HepG2 (cell line): Measurements from ENCODE around the gene ANKRD11. TPM values are rescaled to one million over a fixed set of nuclear protein-coding genes. Genes with fewer than 3 reads are reported as not detected.

Experiments
- ATF5 ChIP-seq: sonication (generic); formaldehyde crosslinking; IDR thresholded peaks from 2 replicates; pipeline ENCODE4 v1.4.0; 2020; ENCODE audit warnings: mild to moderate bottlenecking, low read depth, missing genetic modification reagents
- ELK4 ChIP-seq: sonication (generic); formaldehyde crosslinking; IDR thresholded peaks from 2 replicates; pipeline ENCODE4 v1.9.0; 2021; ENCODE audit warnings: missing genetic modification reagents, borderline replicate concordance
- HDAC6 ChIP-seq: fragments of 200-600 bp; sonication (generic); IDR thresholded peaks from 2 replicates; pipeline ENCODE4 v1.7.0; 2017; ENCODE audit warnings: mild to moderate bottlenecking, antibody characterized with exemption, low read length, low read depth
- ISX ChIP-seq: sonication (generic); formaldehyde crosslinking; conservative IDR thresholded peaks from 2 replicates; pipeline ENCODE4 v1.5.0; 2020; ENCODE audit warnings: missing genetic modification reagents
- KDM5B ChIP-seq: sonication (generic); formaldehyde crosslinking; IDR thresholded peaks from 2 replicates; pipeline ENCODE4 v1.4.0; 2020; ENCODE audit warnings: missing genetic modification reagents, mild to moderate bottlenecking, borderline replicate concordance
- MEIS1 ChIP-seq: sonication (generic); formaldehyde crosslinking; IDR thresholded peaks from 2 replicates; pipeline ENCODE4 v1.9.0; 2021; ENCODE audit warnings: mild to moderate bottlenecking, missing genetic modification reagents, moderate library complexity, borderline replicate concordance
- NFIC ChIP-seq: IDR thresholded peaks from 2 replicates; pipeline ENCODE4 v1.6.1; 2012; ENCODE audit warnings: mild to moderate bottlenecking, low read length, inconsistent platforms
- SATB2 ChIP-seq: sonication (generic); formaldehyde crosslinking; IDR thresholded peaks from 2 replicates; pipeline ENCODE4 v1.5.0; 2020; ENCODE audit warnings: missing genetic modification reagents
- SIX4 ChIP-seq: sonication (generic); formaldehyde crosslinking; IDR thresholded peaks from 2 replicates; pipeline ENCODE4 v1.4.0; 2020; ENCODE audit warnings: missing genetic modification reagents
- SOX6 ChIP-seq, 2 experiments: fragments of 450-650 bp in 1 of 2; sonication (generic) in 1 of 2; formaldehyde crosslinking in 1 of 2; IDR thresholded peaks; 2 replicates each; pipeline versions ENCODE4 v1.4.0 to v1.6.1; 2017 to 2020; ENCODE audit warnings: antibody characterized with exemption in 1 of 2, mild to moderate bottlenecking in 1 of 2, missing genetic modification reagents in 1 of 2
- TAF15 ChIP-seq: fragments of 200-400 bp; formaldehyde crosslinking; IDR thresholded peaks from one replicate; pipeline ENCODE4 v1.6.1; 2018; ENCODE audit warnings: mild to moderate bottlenecking, low read depth, low read length; ENCODE audit not compliant: poor library complexity, severe bottlenecking
- TRAFD1 ChIP-seq: sonication (generic); formaldehyde crosslinking; IDR thresholded peaks from 2 replicates; pipeline ENCODE4 v1.5.1; 2020; ENCODE audit warnings: missing genetic modification reagents, mild to moderate bottlenecking, borderline replicate concordance
- ZC3H4 ChIP-seq: sonication (generic); formaldehyde crosslinking; IDR thresholded peaks from 2 replicates; pipeline ENCODE4 v1.4.0; 2020; ENCODE audit warnings: missing genetic modification reagents, borderline replicate concordance
- ZFP36L1 ChIP-seq: sonication (generic); formaldehyde crosslinking; IDR thresholded peaks from 2 replicates; pipeline ENCODE4 v1.8.0; 2022; ENCODE audit warnings: mild to moderate bottlenecking, missing genetic modification reagents, moderate library complexity
- ZIK1 ChIP-seq: sonication (generic); formaldehyde crosslinking; IDR thresholded peaks from 2 replicates; pipeline ENCODE4 v1.5.0; 2020; ENCODE audit warnings: mild to moderate bottlenecking, low read depth, missing genetic modification reagents, borderline replicate concordance
- ZNF124 ChIP-seq: sonication (generic); formaldehyde crosslinking; IDR thresholded peaks from 2 replicates; pipeline ENCODE4 v1.4.0; 2020; ENCODE audit warnings: missing genetic modification reagents
- ZNF143 ChIP-seq: sonication (generic); formaldehyde crosslinking; IDR thresholded peaks from 2 replicates; pipeline ENCODE4 v1.4.0; 2020; ENCODE audit warnings: missing genetic modification reagents
- ZNF225 ChIP-seq: sonication (generic); formaldehyde crosslinking; IDR thresholded peaks from 2 replicates; pipeline ENCODE4 v1.4.0; 2020; ENCODE audit warnings: mild to moderate bottlenecking, missing genetic modification reagents
- ZNF251 ChIP-seq: sonication (generic); formaldehyde crosslinking; IDR thresholded peaks from 2 replicates; pipeline ENCODE4 v1.9.0; 2021; ENCODE audit warnings: mild to moderate bottlenecking, missing genetic modification reagents
- ZNF557 ChIP-seq: sonication (generic); formaldehyde crosslinking; IDR thresholded peaks from 2 replicates; pipeline ENCODE4 v1.4.0; 2020; ENCODE audit warnings: missing genetic modification reagents
- ZNF629 ChIP-seq: sonication (generic); formaldehyde crosslinking; conservative IDR thresholded peaks from 2 replicates; pipeline ENCODE4 v1.5.0; 2020; ENCODE audit warnings: missing genetic modification reagents
- ZNF670 ChIP-seq: sonication (generic); formaldehyde crosslinking; IDR thresholded peaks from 2 replicates; pipeline ENCODE4 v1.8.0; 2022; ENCODE audit warnings: mild to moderate bottlenecking, missing genetic modification reagents, borderline replicate concordance
- ZNF704 ChIP-seq: sonication (generic); formaldehyde crosslinking; IDR thresholded peaks from 2 replicates; pipeline ENCODE4 v1.8.1; 2023; ENCODE audit warnings: mild to moderate bottlenecking, inconsistent platforms, moderate library complexity, missing genetic modification reagents, borderline replicate concordance
- ZNF784 ChIP-seq: sonication (generic); formaldehyde crosslinking; IDR thresholded peaks from 2 replicates; pipeline ENCODE4 v1.5.1; 2020; ENCODE audit warnings: missing genetic modification reagents, mild to moderate bottlenecking, borderline replicate concordance
- ZNF816 ChIP-seq: sonication (generic); formaldehyde crosslinking; IDR thresholded peaks from 2 replicates; pipeline ENCODE4 v1.8.0; 2022; ENCODE audit warnings: missing genetic modification reagents, mild to moderate bottlenecking, borderline replicate concordance
- polyA plus RNA-seq, 8 experiments: library from polyadenylated mRNA; depleted of rRNA in 3 of 8; stranded (reverse) in 7 of 8; unstranded in 1 of 8; fragments of >200 nt; fragmentation: Illumina TruSeq in 4 of 8; extraction: Trizol in 4 of 8; gene quantifications; 2 replicates each; pipeline versions ENCODE4 v1.2.1 to v1.2.3, GENCODE V29; 2011 to 2016; ENCODE audit warnings: low read depth in 4 of 8, missing spikeins in 1 of 8, mixed read lengths in 1 of 8; ENCODE audit not compliant: insufficient read depth in 1 of 8
- total RNA-seq, 5 experiments: library from RNA; depleted of rRNA; stranded (reverse); fragments of >200 nt; fragmentation: Illumina TruSeq; extraction: Trizol; gene quantifications; 2 replicates each; pipeline ENCODE4 v1.2.3, GENCODE V29; 2016; ENCODE audit warnings: low read depth in 1 of 5

ANKRD11 gene
- total and polyA plus RNA-seq, 2 of the 13 experiments (the other 11 are each of a cell fraction or from before 2014, with no cell fraction given): 21.4 to 38.4 TPM

GRCh38 chr16:89417352-89417751 is 73.0 kb downstream of the ANKRD11 start (continued):
- TF ChIP-seq TRAFD1 (CRISPR knock-in tag): no peak; the same call in 1 of the 2 replicates
- no peak for TF ChIP-seq ZNF251
- TF ChIP-seq SOX6 (IDR thresholded peaks at IDR 0.05): no peak
- TF ChIP-seq SOX6 (CRISPR knock-in tag; IDR thresholded peaks at IDR 0.05): 0 out of 2 replicates have a peak, but pooled peaks have one; percentile 46
- TF ChIP-seq ZNF670 (CRISPR knock-in tag): no peak
- no peak for TF ChIP-seq ATF5 (CRISPR knock-in tag)
- no peak for TF ChIP-seq ZNF225
- TF ChIP-seq ZNF143 (CRISPR knock-in tag): no peak
- no peak for TF ChIP-seq ZC3H4 (CRISPR knock-in tag)
- no peak for TF ChIP-seq ZIK1 (CRISPR knock-in tag)
- TF ChIP-seq MEIS1: 0 out of 2 replicates have a peak, but pooled peaks have one; percentile 34
- no peak for TF ChIP-seq ZNF704 (CRISPR knock-in tag)
- no peak for TF ChIP-seq ISX (CRISPR knock-in tag)
- no peak for TF ChIP-seq ZNF557 (CRISPR knock-in tag)
- no peak for TF ChIP-seq NFIC
- TF ChIP-seq HDAC6: no peak
- TF ChIP-seq SATB2 (CRISPR knock-in tag): no peak
- TF ChIP-seq KDM5B (CRISPR knock-in tag): peak; percentile 53; the same call in 1 of the 2 replicates
- no peak for TF ChIP-seq ELK4 (CRISPR knock-in tag)
- no peak for TF ChIP-seq SIX4 (CRISPR knock-in tag)
- TF ChIP-seq ZNF124: no peak
- TF ChIP-seq ZNF816: no peak
- TF ChIP-seq ZNF629 (CRISPR knock-in tag): no peak
- no peak for TF ChIP-seq TAF15
- TF ChIP-seq ZFP36L1 (CRISPR knock-in tag): no peak
- TF ChIP-seq ZNF784 (CRISPR knock-in tag): no peak
